ENCODE data around the gene CRLF2. TPM values are rescaled to one million over a fixed set of nuclear protein-coding genes. Genes with fewer than 3 reads are reported as not detected.
"Not testable (repeated sequence)": the region's sequence is repeated elsewhere in the genome, so short reads cannot be mapped to it uniquely, and the experiment has no call there.

The CRLF2 gene
- total RNA-seq, 2 experiments from 2014 or later: not detected

- CTCF ChIA-PET: no interaction called here
- POLR2A ChIA-PET: no interaction called here
These were observed 2.8 kb upstream of the CRLF2 start for GRCh38 chrX:1215123-1215823.

GRCh38 chrX:1213971-1214370 lies 1.5 kb upstream of the CRLF2 start:
- CTCF ChIA-PET: no interaction called here
- POLR2A ChIA-PET: no interaction called here

- ChIA-PET POLR2A (no interaction called here), CTCF (no interaction called here)
These were observed 1.6 kb downstream of the CRLF2 start for GRCh38 chrX:1210844-1211243.

- ChIA-PET CTCF (no interaction called here), POLR2A (no interaction called here)
These were observed 4.9 kb downstream of the CRLF2 start for GRCh38 chrX:1207496-1208025.

- POLR2A ChIA-PET: no interaction called here
- CTCF ChIA-PET: no interaction called here
These were observed 6.5 kb downstream of the CRLF2 start for GRCh38 chrX:1205681-1206611.

- CTCF ChIA-PET: no interaction called here
- POLR2A ChIA-PET: no interaction called here
These were observed 10.2 kb downstream of the CRLF2 start for GRCh38 chrX:1202251-1202650.

- POLR2A ChIA-PET: no interaction called here
- CTCF ChIA-PET: no interaction called here
These were observed 16.0 kb downstream of the CRLF2 start for GRCh38 chrX:1196436-1196835.

- CTCF ChIA-PET, POLR2A ChIA-PET: not testable (repeated sequence)
These were observed 20.3 kb downstream of the CRLF2 start for GRCh38 chrX:1192196-1192595.

GRCh38 chrX:1190596-1191145 lies 21.8 kb downstream of the CRLF2 start:
- ChIA-PET CTCF (no interaction called here), POLR2A (no interaction called here)

- CTCF ChIA-PET: no interaction called here
- POLR2A ChIA-PET: no interaction called here
These were observed 26.9 kb downstream of the CRLF2 start for GRCh38 chrX:1185561-1185960.

- ChIA-PET POLR2A (no interaction called here), CTCF (no interaction called here)
These were observed 30.2 kb downstream of the CRLF2 start for GRCh38 chrX:1182211-1182610.

- POLR2A ChIA-PET, CTCF ChIA-PET: not testable (repeated sequence)
These were observed 30.8 kb downstream of the CRLF2 start for GRCh38 chrX:1181661-1182060.

- ChIA-PET CTCF (no interaction called here), POLR2A (no interaction called here)
These were observed 31.3 kb downstream of the CRLF2 start for GRCh38 chrX:1181170-1181569.

GRCh38 chrX:1178580-1179057 lies 33.8 kb downstream of the CRLF2 start:
- POLR2A ChIA-PET: no interaction called here
- CTCF ChIA-PET: no interaction called here

- POLR2A ChIA-PET, CTCF ChIA-PET: not testable (repeated sequence)
These were observed 35.7 kb downstream of the CRLF2 start for GRCh38 chrX:1176531-1177320.

GRCh38 chrX:1174609-1175545 lies 37.6 kb downstream of the CRLF2 start:
- CTCF ChIA-PET: not testable (repeated sequence)

GRCh38 chrX:1173435-1173834 lies 39.0 kb downstream of the CRLF2 start:
- CTCF ChIA-PET, POLR2A ChIA-PET: not testable (repeated sequence)

More at GRCh38 chrX:1174609-1175545, 37.6 kb downstream of the CRLF2 start:
- POLR2A ChIA-PET: not testable (repeated sequence)

- ChIA-PET POLR2A (no interaction called here), CTCF (no interaction called here)
These were observed 40.0 kb downstream of the CRLF2 start for GRCh38 chrX:1172496-1172895.

- POLR2A ChIA-PET, CTCF ChIA-PET: not testable (repeated sequence)
These were observed 40.5 kb downstream of the CRLF2 start for GRCh38 chrX:1171915-1172314.
